NCI-H2107 treated with DMSO at 0.1 percent for 48 hours (cell line): Measurements from ENCODE around the gene COL15A1.

Experiments used
- DNase-seq: peaks from one replicate; lab custom pipeline; 2025; ENCODE audit not compliant: unreplicated experiment; lab: John Stamatoyannopoulos, UW

COL15A1 gene

GRCh38 chr9:99030610-99031109 lies 87.0 kb downstream of the COL15A1 start:
- DNase-seq: no peak

DNA sequence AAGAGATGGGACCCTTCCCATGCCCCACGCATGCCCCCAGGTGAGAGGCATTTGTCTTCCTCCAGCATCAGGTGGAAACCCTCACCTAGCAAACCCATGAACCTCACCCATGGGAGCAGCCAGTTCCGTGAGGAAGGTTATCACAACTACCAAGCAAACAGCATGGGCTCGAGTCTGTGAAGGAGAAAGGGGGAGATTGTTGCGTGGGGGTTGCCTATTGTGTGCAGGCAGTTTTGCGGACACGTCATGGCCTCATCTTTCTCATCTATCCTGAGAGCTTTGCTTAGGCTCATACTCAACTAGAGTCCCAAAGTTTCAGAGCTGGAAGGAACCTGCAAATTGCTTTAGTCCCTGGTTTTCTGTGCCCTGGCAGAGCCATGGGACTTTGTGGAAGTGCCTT lies 87.6 kb downstream of the COL15A1 start:
- no peak for DNase-seq

DNA sequence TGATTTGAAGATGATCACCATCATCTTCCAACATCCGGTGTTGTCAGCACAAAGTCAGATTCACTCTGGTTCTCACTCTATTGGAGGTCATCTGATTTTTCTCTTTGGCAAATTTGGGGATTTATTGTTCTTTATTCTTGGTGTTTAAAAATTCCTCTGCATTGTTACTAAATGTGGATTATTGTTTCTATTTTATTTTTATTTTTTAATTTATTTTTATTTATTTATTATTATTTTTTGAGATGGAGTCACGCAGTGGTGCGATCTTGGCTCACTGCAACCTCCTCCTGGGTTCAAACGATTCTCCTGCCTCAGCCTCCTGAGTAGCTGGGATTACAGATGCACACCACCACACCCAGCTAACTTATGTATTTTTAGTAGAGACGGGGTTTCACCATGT lies 88.3 kb downstream of the COL15A1 start:
- no peak for DNase-seq

GRCh38 chr9:99034149-99034548 lies 90.4 kb downstream of the COL15A1 start:
- no peak for DNase-seq

- DNase-seq: no peak
Measured at GRCh38 chr9:99035313-99035712, 91.6 kb downstream of the COL15A1 start.

DNA sequence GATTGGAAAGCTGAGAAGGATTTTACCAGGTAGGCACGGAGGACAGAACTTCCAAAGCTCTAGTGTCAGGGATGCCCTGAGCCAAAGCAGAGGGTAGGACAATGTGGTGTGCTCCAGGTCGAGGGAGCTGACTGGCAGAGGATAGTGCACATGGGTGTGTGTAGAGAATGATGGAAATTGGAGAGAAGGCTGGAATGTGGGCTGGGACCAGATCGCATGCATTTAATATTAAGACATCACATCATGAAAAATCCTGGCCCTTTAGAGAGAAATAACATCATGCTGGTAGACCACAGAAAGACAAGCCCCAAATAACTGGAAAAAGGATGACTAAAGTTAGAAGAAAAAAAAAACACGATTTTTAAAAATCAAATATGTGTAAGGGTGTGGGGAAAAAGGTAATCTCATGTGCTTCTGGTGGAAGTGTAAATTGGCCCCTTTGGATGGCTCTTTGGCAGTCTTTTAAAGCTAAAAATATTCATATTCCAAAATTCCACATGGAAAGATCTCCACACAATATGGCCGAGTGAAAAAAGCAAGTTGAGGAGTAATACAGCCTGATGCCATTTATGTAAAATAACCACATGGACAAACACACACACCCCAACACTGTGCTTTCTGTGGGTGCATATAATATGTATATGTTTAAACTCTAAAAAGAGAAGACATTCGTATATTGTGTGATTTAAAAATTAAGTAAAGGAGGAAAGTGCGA lies 94.2 kb downstream of the COL15A1 start:
- DNase-seq: no peak

GRCh38 chr9:99038484-99038820 lies 94.7 kb downstream of the COL15A1 start:
- no peak for DNase-seq

- no peak for DNase-seq
Measured at GRCh38 chr9:99039505-99040182, 95.9 kb downstream of the COL15A1 start.

GRCh38 chr9:99040251-99040900 lies 96.7 kb downstream of the COL15A1 start:
- no peak for DNase-seq

- no peak for DNase-seq
Measured at GRCh38 chr9:99040911-99041582, 97.3 kb downstream of the COL15A1 start.

DNA sequence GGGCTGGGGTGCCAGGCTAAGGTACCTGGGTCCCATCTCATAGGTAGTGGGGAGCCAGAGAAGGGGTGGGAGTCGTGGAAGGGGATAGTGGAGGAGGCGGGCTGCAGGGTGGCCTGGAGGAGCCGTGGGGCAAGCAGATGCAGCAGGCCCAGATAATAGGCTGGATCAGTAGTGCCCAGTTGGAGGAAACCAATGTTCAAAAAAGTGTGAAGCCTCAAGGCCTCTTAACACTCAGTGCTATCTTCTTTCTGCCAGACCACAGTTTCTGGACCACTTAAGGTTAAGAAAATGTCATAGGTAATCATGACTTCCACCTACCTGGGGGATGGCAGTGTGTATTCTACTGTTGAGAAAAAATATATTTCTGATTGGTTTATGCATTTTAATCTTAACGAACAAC lies 97.9 kb downstream of the COL15A1 start:
- DNase-seq: no peak

DNA sequence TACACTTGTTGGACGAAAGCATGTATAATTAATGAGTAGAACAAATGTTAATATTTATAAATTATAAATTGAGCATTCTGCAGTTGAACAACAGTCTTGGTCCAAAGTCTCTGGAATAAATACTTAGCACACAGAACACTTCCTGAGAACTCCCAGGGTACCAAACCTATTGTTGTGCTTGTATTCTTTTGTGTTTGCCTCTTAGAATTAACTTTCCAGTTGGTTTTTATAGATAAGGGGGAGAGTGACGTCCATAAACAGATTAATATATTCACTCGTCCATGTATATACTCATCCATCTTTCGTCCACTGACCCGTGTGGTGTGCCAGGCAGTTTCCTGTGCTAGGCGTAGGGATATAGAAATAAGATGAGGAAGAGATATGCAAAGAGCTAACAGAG lies 98.9 kb downstream of the COL15A1 start:
- no peak for DNase-seq

DNA sequence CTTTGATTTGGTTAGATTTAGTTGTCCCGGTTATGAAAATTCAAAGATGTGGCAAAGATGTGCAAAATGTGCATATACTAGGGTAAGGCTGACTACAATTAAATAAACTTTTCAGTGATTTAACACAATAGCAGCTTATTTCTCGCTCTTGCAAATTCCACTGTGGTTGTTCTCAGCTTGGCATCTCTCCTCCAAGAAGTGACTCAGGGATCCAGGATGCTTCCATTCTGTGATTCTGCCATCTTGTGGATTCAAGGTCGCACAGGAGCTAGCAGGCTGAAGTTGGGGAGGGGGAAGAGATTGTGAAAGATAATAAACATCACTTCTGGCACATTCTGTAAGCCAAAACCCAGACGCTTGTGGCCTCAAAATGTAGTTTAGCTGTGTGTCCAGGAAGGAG lies 101.1 kb downstream of the COL15A1 start:
- no peak for DNase-seq

- DNase-seq: no peak
Measured at GRCh38 chr9:99046068-99046467, 102.4 kb downstream of the COL15A1 start.

- no peak for DNase-seq
Measured at GRCh38 chr9:99046542-99047071, 102.9 kb downstream of the COL15A1 start.

DNA sequence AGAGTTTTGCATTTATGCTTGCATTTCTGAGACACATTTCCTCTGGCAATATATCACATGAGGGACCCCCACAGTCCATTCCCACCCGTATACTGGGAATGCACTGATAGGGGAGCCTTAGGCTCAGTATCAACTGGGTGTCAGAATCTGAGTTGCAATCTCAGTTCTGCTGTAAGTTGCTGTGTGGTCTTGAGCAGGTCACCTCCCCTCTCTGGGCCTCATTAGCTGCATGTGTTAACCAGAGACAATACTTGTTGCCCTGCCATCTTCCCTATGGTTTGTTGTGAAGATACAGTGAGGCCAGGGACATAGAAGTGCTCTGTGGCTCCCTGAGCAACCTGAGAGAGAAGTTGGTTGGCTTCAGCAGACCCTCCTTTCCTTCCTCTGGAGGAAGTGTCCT lies 105.5 kb downstream of the COL15A1 start:
- no peak for DNase-seq

DNA sequence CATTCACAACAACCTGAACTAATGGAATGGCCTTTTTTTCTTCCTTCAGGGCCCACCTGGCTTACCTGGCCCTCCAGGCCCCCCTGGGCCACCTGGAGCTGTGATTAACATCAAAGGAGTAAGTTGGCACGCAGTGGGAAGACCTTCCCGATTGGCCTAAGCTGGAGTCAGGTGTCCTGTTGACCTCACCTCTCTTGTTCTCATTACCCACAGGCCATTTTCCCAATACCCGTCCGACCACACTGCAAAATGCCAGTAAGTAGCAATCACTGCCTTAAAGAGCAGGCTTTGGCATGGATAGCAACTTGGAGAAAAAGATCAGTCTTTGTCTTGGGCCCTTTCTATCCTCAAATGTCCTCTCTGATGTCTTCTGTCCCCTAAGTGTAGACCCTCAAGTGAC lies 105.9 kb downstream of the COL15A1 start:
- no peak for DNase-seq

DNA sequence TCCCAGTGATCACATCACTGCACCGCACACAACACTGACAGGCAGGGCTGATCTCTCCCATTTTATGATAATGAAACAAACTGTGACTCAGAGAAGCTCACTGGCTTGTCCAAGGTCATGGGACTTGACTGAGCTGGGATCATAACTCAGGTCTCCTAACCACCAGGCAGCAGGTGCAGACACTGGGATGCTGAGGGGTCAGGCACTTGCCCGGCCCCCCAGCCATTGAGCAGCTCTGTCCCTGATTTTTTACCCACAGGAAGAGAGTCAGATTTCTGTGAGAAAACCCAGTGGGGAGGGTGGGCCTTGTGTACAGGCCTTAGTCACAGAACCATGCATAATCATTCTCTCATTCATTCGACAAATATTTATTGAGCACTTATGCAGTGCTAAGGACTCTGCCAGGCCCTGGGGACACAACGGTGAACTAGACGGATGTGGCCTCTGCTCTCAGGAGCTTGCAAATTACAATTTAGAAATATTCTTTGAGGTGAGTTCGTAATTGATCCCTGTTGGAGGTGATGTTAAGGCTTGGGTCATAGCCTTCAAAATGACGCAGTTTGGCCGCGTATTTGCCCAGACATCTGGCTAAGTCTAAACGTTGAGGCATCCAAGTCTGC lies 106.7 kb downstream of the COL15A1 start:
- DNase-seq: no peak

- no peak for DNase-seq
Measured at GRCh38 chr9:99050924-99051323, 107.2 kb downstream of the COL15A1 start.

GRCh38 chr9:99051406-99051805 lies 107.7 kb downstream of the COL15A1 start:
- DNase-seq: no peak

DNA sequence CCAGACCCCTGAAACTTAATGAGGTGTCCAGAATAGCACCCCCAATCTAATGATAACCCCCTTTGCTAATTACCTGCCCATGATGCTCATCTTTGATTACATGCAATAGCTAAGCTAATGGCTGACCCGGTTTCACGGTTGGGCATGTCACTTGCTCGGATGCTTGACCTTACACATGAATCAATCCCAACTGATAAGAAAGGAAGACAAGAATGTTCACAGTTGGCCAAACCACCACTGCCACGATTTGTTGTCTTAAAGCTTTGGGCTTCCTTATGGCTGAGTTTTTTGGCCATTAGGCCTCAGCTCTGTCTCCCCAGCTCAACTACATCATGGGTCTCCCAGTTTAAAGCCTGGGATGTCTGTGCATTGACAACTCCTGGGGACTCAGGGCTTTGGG lies 108.1 kb downstream of the COL15A1 start:
- no peak for DNase-seq
